Caki2 (cell line): Measurements from ENCODE around the gene IRAK1. TPM values are rescaled to one million over a fixed set of nuclear protein-coding genes. Genes with fewer than 3 reads are reported as not detected.

Experiments used
- DNase-seq: peaks from one replicate; pipeline ENCODE4 v3.0.0-alpha.2; 2015; ENCODE audit warnings: low read depth
- in situ Hi-C: cut with HindIII; loops from 2 replicates; pipeline ENCODE4 v1.10.0; 2016; ENCODE audit warnings: low sequenced_read_pairs, low pct_unique_long_range_greater_than_20kb, mixed read lengths
- total RNA-seq: library from RNA; depleted of rRNA; stranded (reverse); fragments of >200 nt; shearing (Covaris generic); gene quantifications from 2 replicates; pipeline ENCODE4 v1.2.3, GENCODE V29; 2014; ENCODE audit warnings: low replicate concordance

Gene IRAK1
- total RNA-seq, 1 experiment from 2014 or later = 131 TPM

GRCh38 chrX:154044091-154044490 lies 24.4 kb upstream of the IRAK1 start:
- DNase-seq = no peak
- in situ Hi-C loops = no loop called here

- no peak for DNase-seq
- in situ Hi-C loops = no loop called here
Observed at GRCh38 chrX:154043003-154043763, 23.5 kb upstream of the IRAK1 start.

GRCh38 chrX:154040863-154041262 lies 21.2 kb upstream of the IRAK1 start:
- in situ Hi-C loops = no loop called here
- DNase-seq = no peak

- in situ Hi-C loops = no loop called here
- no peak for DNase-seq
Observed at GRCh38 chrX:154040307-154040756, 20.6 kb upstream of the IRAK1 start.

GRCh38 chrX:154039577-154039976 lies 19.9 kb upstream of the IRAK1 start:
- in situ Hi-C loops = no loop called here
- no peak for DNase-seq

GRCh38 chrX:154038656-154039055 lies 19.0 kb upstream of the IRAK1 start:
- in situ Hi-C loops = no loop called here

GRCh38 chrX:154037754-154038153 lies 18.1 kb upstream of the IRAK1 start:
- DNase-seq = no peak
- in situ Hi-C loops = no loop called here

More at GRCh38 chrX:154038656-154039055, 19.0 kb upstream of the IRAK1 start:
- no peak for DNase-seq

GRCh38 chrX:154036513-154036912 lies 16.8 kb upstream of the IRAK1 start:
- DNase-seq = no peak

GRCh38 chrX:154033848-154034247 lies 14.1 kb upstream of the IRAK1 start:
- DNase-seq = no peak
- in situ Hi-C loops = no loop called here

More at GRCh38 chrX:154036513-154036912, 16.8 kb upstream of the IRAK1 start:
- in situ Hi-C loops = no loop called here

- in situ Hi-C loops = no loop called here
- no peak for DNase-seq
Observed at GRCh38 chrX:154032653-154033052, 13.0 kb upstream of the IRAK1 start.

- in situ Hi-C loops = no loop called here
- no peak for DNase-seq
Observed at GRCh38 chrX:154032160-154032559, 12.5 kb upstream of the IRAK1 start.

GRCh38 chrX:154030715-154031305 lies 11.1 kb upstream of the IRAK1 start:
- in situ Hi-C loops = no loop called here
- DNase-seq = no peak

- in situ Hi-C loops = no loop called here
- DNase-seq = no peak
Observed at GRCh38 chrX:154030266-154030665, 10.6 kb upstream of the IRAK1 start.

GRCh38 chrX:154029439-154029838 lies 9.7 kb upstream of the IRAK1 start:
- in situ Hi-C loops = no loop called here
- DNase-seq = no peak

- in situ Hi-C loops = no loop called here
- no peak for DNase-seq
Observed at GRCh38 chrX:154028502-154029184, 8.9 kb upstream of the IRAK1 start.

- in situ Hi-C loops = no loop called here
- DNase-seq = no peak
Observed at GRCh38 chrX:154027986-154028385, 8.3 kb upstream of the IRAK1 start.

- no peak for DNase-seq
- in situ Hi-C loops = no loop called here
Observed at GRCh38 chrX:154027022-154027402, 7.3 kb upstream of the IRAK1 start.

GRCh38 chrX:154026136-154027021 lies 6.7 kb upstream of the IRAK1 start:
- DNase-seq = no peak
- in situ Hi-C loops = no loop called here
